Ascending aorta (tissue), 2 donors: Measurements from ENCODE around the gene NFIA. TPM values are rescaled to one million over a fixed set of nuclear protein-coding genes. Genes with fewer than 3 reads are reported as not detected.

Experiments used
- DNase-seq, 2 donors: peaks; one replicate each; pipeline ENCODE4 v3.0.0-alpha.2; 2019; ENCODE audit warnings: low spot score in 2 of 2
- H3K27ac ChIP-seq, 2 donors: fragments of 200-600 bp; sonication (generic); one replicate each; pipeline ENCODE4 v1.5.1; 2016 to 2017; ENCODE audit warnings: mild to moderate bottlenecking in 1 of 2
- H3K27me3 ChIP-seq: fragments of 200-600 bp; sonication (generic); one replicate; pipeline ENCODE4 v1.5.1; 2017
- H3K36me3 ChIP-seq, 2 donors: fragments of 200-600 bp; sonication (generic); one replicate each; pipeline ENCODE4 v1.5.1; 2016
- H3K4me1 ChIP-seq, 2 donors: fragments of 200-600 bp; sonication (generic); one replicate each; pipeline ENCODE4 v1.5.1; 2016 to 2017; ENCODE audit warnings: mild to moderate bottlenecking in 1 of 2
- H3K4me3 ChIP-seq, 2 donors: fragments of 200-600 bp; sonication (generic); one replicate each; pipeline ENCODE4 v1.5.1; 2016 to 2017; ENCODE audit warnings: mild to moderate bottlenecking in 1 of 2
- H3K9me3 ChIP-seq, 2 donors: fragments of 200-600 bp; sonication (generic); one replicate each; pipeline ENCODE4 v1.5.1; 2016
- CTCF ChIP-seq, 3 experiments: fragments of 200-600 bp in 2 of 3; fragments of 450-650 bp in 1 of 3; sonication (generic) in 2 of 3; IDR thresholded peaks; one replicate each; pipeline ENCODE4 v1.5.1; 2016 to 2019; ENCODE audit warnings: antibody characterized with exemption in 3 of 3, mild to moderate bottlenecking in 1 of 3, moderate library complexity in 1 of 3
- intact Hi-C: fragments of 100-400 bp; cut with DNase I; formaldehyde crosslinking; loops from one replicate; pipeline ENCODE4 v1.15.1; 2023
- total RNA-seq: library from RNA; depleted of rRNA; stranded (reverse); fragments of >200 nt; gene quantifications from one replicate; pipeline ENCODE4 v1.1.0, GENCODE V29; 2016

Gene NFIA
- total RNA-seq, 1 donor from 2014 or later = 52.0 TPM

- Histone ChIP-seq H3K27ac (no peak overlapping the region), H3K9me3 (no peaks in the 10 kb centered on the region), H3K4me3 (no peak overlapping the region), H3K36me3 (no peaks in the 10 kb centered on the region), H3K27me3 (no peaks in the 10 kb centered on the region), H3K4me1 (peaks cover 0 to 9% of the 10 kb centered on the region in 2 donors)
- no peak for DNase-seq
- no peak for TF ChIP-seq CTCF (IDR thresholded peaks at IDR 0.05)
- intact Hi-C loops = loop anchor here (5.0 kb wide), 2 partner anchors 132 to 377 kb away; no protein-coding TSS in a partner anchor
These were observed 392.6 kb downstream of the NFIA start for GRCh38 chr1:61474963-61475362.

DNA sequence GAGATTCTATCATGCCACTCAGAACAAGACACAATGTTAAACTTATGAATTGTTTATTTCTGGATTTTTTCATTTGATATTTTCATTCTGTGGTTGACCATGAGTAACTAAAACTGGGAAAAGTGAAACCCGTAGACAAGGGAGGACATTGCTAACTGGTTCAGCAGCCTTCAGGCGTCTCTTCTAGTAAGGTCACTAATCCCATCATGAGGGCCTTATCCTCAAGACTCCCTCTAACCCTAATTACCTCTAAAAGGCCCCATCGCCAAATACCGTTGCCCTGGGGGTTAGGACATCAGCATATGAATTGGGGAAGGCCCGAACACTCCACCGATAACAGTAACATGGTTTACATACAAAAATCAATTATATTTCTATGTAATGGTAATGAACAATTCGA, 394.9 kb downstream of the NFIA start:
- Histone ChIP-seq H3K27ac (no peak overlapping the region), H3K4me3 (no peak overlapping the region), H3K27me3 (no peaks in the 10 kb centered on the region), H3K36me3 (no peaks in the 10 kb centered on the region), H3K4me1 (peaks cover 0 to 13% of the 10 kb centered on the region in 2 donors), H3K9me3 (no peaks in the 10 kb centered on the region)
- intact Hi-C loops = no loop called here
- DNase-seq = no peak
- TF ChIP-seq CTCF (IDR thresholded peaks at IDR 0.05) = no peak

GRCh38 chr1:61480273-61480935, 398.0 kb downstream of the NFIA start:
- Histone ChIP-seq H3K9me3 (no peaks in the 10 kb centered on the region), H3K27ac (no peak overlapping the region), H3K4me3 (no peak overlapping the region), H3K4me1 (peaks cover 0 to 5% of the 10 kb centered on the region in 2 donors), H3K27me3 (no peaks in the 10 kb centered on the region), H3K36me3 (no peaks in the 10 kb centered on the region)
- no peak for TF ChIP-seq CTCF (IDR thresholded peaks at IDR 0.05)
- intact Hi-C loops = no loop called here
- no peak for DNase-seq

GRCh38 chr1:61481315-61481715, 399.0 kb downstream of the NFIA start:
- DNase-seq = no peak
- H3K36me3 ChIP-seq = no peaks in the 10 kb centered on the region
- intact Hi-C loops = no loop called here
- no peaks in the 10 kb centered on the region for H3K9me3 ChIP-seq
- H3K4me1 ChIP-seq = peaks cover 0 to 5% of the 10 kb centered on the region in 2 donors
- no peaks in the 10 kb centered on the region for H3K27me3 ChIP-seq
- no peak overlapping the region for H3K27ac ChIP-seq
- TF ChIP-seq CTCF (IDR thresholded peaks at IDR 0.05) = no peak
- H3K4me3 ChIP-seq = no peak overlapping the region

GRCh38 chr1:61482170-61482734, 399.9 kb downstream of the NFIA start:
- H3K4me1 ChIP-seq = peaks cover 0 to 5% of the 10 kb centered on the region in 2 donors
- intact Hi-C loops = no loop called here
- DNase-seq = peak in 1 of 2 donors; percentile 15
- H3K27me3 ChIP-seq = no peaks in the 10 kb centered on the region
- H3K27ac ChIP-seq = no peak overlapping the region
- H3K9me3 ChIP-seq = no peaks in the 10 kb centered on the region
- H3K36me3 ChIP-seq = no peaks in the 10 kb centered on the region
- no peak for TF ChIP-seq CTCF (IDR thresholded peaks at IDR 0.05)
- no peak overlapping the region for H3K4me3 ChIP-seq
